Ascending aorta (tissue), 2 donors: ENCODE results near the gene CMYA5. TPM values are rescaled to one million over a fixed set of nuclear protein-coding genes. Genes with fewer than 3 reads are reported as not detected.

ENCODE experiments used
- DNase-seq, 2 donors: peaks; one replicate each; pipeline ENCODE4 v3.0.0-alpha.2; 2019; ENCODE audit warnings: low spot score in 2 of 2
- H3K27ac ChIP-seq, 2 donors: fragments of 200-600 bp; sonication (generic); one replicate each; pipeline ENCODE4 v1.5.1; 2016 to 2017; ENCODE audit warnings: mild to moderate bottlenecking in 1 of 2
- H3K27me3 ChIP-seq: fragments of 200-600 bp; sonication (generic); one replicate; pipeline ENCODE4 v1.5.1; 2017
- H3K36me3 ChIP-seq, 2 donors: fragments of 200-600 bp; sonication (generic); one replicate each; pipeline ENCODE4 v1.5.1; 2016
- H3K4me1 ChIP-seq, 2 donors: fragments of 200-600 bp; sonication (generic); one replicate each; pipeline ENCODE4 v1.5.1; 2016 to 2017; ENCODE audit warnings: mild to moderate bottlenecking in 1 of 2
- H3K4me3 ChIP-seq, 2 donors: fragments of 200-600 bp; sonication (generic); one replicate each; pipeline ENCODE4 v1.5.1; 2016 to 2017; ENCODE audit warnings: mild to moderate bottlenecking in 1 of 2
- H3K9me3 ChIP-seq, 2 donors: fragments of 200-600 bp; sonication (generic); one replicate each; pipeline ENCODE4 v1.5.1; 2016
- intact Hi-C: fragments of 100-400 bp; cut with DNase I; formaldehyde crosslinking; loops from one replicate; pipeline ENCODE4 v1.15.1; 2023
- total RNA-seq: library from RNA; depleted of rRNA; stranded (reverse); fragments of >200 nt; gene quantifications from one replicate; pipeline ENCODE4 v1.1.0, GENCODE V29; 2016
- TF ChIP-seq, protein P1 (sequence below), 3 experiments: fragments of 200-600 bp in 2 of 3; fragments of 450-650 bp in 1 of 3; sonication (generic) in 2 of 3; IDR thresholded peaks; one replicate each; pipeline ENCODE4 v1.5.1; 2016 to 2019; ENCODE audit warnings: antibody characterized with exemption in 3 of 3, mild to moderate bottlenecking in 1 of 3, moderate library complexity in 1 of 3

CMYA5 gene
- total RNA-seq, 1 donor from 2014 or later, result 1.2 TPM

- Histone ChIP-seq H3K36me3 (no peaks in the 10 kb centered on the region), H3K27me3 (no peaks in the 10 kb centered on the region), H3K27ac (no peak overlapping the region), H3K9me3 (no peaks in the 10 kb centered on the region), H3K4me3 (no peak overlapping the region), H3K4me1 (no peaks in the 10 kb centered on the region)
- no peak for DNase-seq
- TF ChIP-seq, protein P1, sequence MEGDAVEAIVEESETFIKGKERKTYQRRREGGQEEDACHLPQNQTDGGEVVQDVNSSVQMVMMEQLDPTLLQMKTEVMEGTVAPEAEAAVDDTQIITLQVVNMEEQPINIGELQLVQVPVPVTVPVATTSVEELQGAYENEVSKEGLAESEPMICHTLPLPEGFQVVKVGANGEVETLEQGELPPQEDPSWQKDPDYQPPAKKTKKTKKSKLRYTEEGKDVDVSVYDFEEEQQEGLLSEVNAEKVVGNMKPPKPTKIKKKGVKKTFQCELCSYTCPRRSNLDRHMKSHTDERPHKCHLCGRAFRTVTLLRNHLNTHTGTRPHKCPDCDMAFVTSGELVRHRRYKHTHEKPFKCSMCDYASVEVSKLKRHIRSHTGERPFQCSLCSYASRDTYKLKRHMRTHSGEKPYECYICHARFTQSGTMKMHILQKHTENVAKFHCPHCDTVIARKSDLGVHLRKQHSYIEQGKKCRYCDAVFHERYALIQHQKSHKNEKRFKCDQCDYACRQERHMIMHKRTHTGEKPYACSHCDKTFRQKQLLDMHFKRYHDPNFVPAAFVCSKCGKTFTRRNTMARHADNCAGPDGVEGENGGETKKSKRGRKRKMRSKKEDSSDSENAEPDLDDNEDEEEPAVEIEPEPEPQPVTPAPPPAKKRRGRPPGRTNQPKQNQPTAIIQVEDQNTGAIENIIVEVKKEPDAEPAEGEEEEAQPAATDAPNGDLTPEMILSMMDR (IDR thresholded peaks at IDR 0.05), result no peak
- intact Hi-C loops, result no loop called here
Measured at GRCh38 chr5:79834098-79834753, 144.6 kb downstream of the CMYA5 start.

DNA sequence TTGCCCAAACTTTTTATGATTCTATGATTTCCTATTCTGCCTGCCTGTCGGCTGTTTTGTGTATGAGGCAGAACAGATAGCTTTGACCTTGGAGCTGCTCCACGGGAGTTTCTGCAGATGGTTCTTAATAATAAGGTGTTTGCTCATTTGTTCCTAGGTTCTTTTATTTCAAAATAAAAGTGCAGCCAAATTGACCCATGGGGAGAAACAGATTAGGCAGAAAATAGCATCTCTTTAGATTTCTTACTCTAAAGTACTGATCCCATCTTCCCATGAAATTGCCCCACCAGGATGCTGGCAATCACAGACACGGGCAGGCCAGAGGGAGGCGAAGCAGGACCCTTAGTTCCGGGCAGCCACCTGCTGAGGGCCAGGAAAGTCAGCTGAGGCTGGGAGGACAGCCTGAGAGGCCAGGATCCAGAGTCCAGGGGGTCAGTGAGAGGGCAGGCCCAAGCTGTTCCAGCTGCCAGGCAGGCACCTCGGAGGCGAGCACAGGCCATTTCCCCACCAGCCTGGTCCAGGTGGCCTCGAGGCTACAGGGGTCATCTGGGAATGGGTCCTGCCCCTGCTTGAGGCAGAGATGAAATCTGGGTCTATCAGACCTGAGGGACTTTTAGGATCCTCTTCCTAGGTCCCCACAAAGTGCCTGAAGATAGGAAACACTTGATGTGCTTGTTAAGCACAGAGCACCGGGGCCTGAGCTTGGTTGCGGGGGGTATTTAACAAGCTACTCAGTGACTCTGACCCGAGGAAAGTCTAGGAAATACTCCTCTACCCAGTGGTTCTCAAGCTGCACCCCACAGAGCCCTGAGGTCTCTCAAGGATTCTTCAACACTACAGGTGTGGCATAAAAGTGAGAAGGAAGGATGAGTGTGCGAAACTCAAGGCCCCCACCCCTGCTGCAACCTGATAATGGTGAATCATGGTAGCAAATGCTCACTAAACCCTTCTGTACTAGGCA lies 145.4 kb downstream of the CMYA5 start:
- H3K4me3 ChIP-seq, result no peak overlapping the region
- H3K4me1 ChIP-seq, result no peaks in the 10 kb centered on the region
- H3K9me3 ChIP-seq, result no peaks in the 10 kb centered on the region
- H3K36me3 ChIP-seq, result no peaks in the 10 kb centered on the region
- intact Hi-C loops, result no loop called here
- H3K27ac ChIP-seq, result no peak overlapping the region
- DNase-seq, result no peak
- H3K27me3 ChIP-seq, result no peaks in the 10 kb centered on the region
- TF ChIP-seq, protein P1 (IDR thresholded peaks at IDR 0.05), result no peak

DNA sequence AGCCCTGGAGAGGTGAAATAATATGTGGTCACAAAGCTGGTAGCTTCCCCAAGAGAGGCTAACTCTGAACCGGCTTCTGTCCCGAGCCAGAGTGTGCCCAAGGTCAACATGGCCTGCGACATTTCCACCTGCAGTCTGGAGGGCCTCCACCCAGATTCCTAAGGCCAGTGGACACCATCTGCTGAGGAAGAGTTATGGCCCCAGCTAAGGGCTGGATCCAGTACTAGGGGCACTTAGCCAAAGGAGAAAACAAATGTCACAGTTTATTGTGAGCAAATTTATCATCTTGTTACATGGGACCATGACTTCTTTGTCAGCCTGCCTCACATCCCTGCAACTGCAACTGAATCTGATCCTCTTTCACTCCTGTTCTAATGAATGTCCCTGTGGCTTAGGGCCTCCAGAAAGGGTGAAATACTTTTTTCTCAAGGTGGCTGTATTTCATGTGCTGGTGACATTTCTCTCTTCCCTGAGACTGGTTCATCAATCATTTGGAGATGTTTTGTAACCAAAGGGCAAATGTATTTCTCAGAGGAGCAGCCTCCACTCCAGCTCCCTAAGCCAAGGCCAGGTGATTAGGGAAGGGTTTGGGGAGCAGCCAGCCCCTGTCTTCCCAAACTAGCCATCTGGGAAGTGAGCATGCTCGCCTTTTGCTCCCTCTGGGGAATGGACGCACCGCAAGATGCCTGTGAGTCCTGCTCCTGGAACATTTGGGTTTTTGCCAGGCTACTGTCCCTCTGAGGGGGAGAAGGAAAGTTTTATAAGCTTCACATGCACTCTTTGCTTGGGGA lies 148.3 kb downstream of the CMYA5 start:
- H3K4me1 ChIP-seq, result no peaks in the 10 kb centered on the region
- DNase-seq, result no peak
- no peaks in the 10 kb centered on the region for H3K9me3 ChIP-seq
- H3K36me3 ChIP-seq, result no peaks in the 10 kb centered on the region
- intact Hi-C loops, result no loop called here
- TF ChIP-seq, protein P1 (IDR thresholded peaks at IDR 0.05), result no peak
- no peak overlapping the region for H3K27ac ChIP-seq
- H3K27me3 ChIP-seq, result no peaks in the 10 kb centered on the region
- no peak overlapping the region for H3K4me3 ChIP-seq

DNA sequence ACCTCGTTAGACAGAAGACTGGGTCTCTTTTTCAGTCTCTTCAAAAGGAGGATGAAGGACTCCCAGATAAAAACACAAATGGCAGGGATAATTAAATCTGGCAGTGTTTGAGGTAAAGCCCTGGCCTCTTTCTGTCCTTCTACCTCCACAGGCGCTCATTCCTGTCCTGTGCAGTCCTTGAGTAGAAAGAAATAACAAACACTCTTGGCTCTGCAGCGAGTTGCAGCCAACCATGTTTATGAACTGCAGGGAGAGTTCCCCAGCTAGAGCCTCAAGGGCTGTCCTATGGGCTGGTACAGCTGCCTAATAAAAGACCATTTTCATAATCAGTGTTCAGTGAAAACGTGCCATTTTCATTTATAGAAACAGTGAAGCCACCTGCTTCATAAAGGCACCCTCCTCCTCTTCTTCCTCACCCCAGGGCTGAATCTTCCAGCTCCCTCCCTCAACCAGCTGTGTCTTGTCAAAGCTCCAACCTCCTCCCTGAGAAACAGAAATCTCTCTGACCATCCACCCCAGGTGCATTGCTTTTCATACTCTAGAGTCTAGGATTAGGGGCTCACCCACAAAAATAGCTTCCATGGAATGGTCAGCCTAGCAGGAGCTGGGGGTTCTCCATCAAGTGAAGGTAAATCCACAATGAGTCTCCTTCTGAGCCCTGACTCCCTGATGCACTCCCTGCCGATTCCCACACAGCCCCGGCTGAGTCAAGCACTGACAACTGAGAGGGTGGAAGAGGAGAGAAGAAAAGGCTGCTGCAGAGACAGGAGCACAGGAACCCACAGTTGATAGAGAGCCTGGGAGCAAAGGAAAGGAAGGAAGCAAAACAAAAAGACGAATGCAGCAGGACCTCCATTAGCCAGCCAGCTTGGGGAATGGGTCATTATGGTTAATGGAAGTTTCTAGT lies 150.7 kb downstream of the CMYA5 start:
- Histone ChIP-seq H3K27me3 (no peaks in the 10 kb centered on the region), H3K4me3 (no peak overlapping the region), H3K27ac (no peak overlapping the region), H3K4me1 (no peaks in the 10 kb centered on the region), H3K9me3 (no peaks in the 10 kb centered on the region), H3K36me3 (no peaks in the 10 kb centered on the region)
- TF ChIP-seq, protein P1 (IDR thresholded peaks at IDR 0.05), result no peak
- no peak for DNase-seq
- intact Hi-C loops, result no loop called here

DNA sequence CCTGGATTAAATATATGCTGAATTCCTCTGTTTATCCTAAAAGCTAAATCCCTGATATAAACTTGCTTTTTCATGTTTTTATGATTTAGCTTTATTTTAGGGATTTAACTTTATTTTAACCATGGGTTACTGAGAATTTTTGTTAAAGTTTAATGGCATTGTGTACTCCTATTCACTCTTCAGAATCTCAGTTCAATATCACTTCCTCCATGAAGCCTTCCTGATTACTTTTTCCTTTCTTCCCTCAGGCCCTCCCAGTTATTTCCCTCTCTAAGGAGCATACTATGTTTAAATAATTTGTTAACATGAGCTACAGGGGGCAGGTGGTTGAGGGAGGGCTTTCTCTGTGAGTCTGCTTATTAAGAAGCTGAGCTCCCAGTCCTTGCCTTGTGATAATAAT lies 151.5 kb downstream of the CMYA5 start:
- TF ChIP-seq, protein P1 (IDR thresholded peaks at IDR 0.05), result no peak
- no peak overlapping the region for H3K27ac ChIP-seq
- intact Hi-C loops, result no loop called here
- no peaks in the 10 kb centered on the region for H3K27me3 ChIP-seq
- DNase-seq, result no peak
- no peak overlapping the region for H3K4me3 ChIP-seq
- H3K9me3 ChIP-seq, result no peaks in the 10 kb centered on the region
- no peaks in the 10 kb centered on the region for H3K4me1 ChIP-seq
- no peaks in the 10 kb centered on the region for H3K36me3 ChIP-seq
